ENCODE measurements around the gene L3MBTL4.

L3MBTL4 gene

GRCh38 chr18:6023551-6023950 is 391.2 kb downstream of the L3MBTL4 start:
- DNase-seq: no peak

GRCh38 chr18:6022845-6023244 is 391.9 kb downstream of the L3MBTL4 start:
- no peak for DNase-seq

- DNase-seq: no peak
Measured at GRCh38 chr18:6022074-6022444, 392.7 kb downstream of the L3MBTL4 start.

GRCh38 chr18:6021306-6022073 is 393.2 kb downstream of the L3MBTL4 start:
- no peak for DNase-seq

GRCh38 chr18:6018671-6019070 is 396.0 kb downstream of the L3MBTL4 start:
- DNase-seq: no peak

GRCh38 chr18:6017171-6017570 is 397.5 kb downstream of the L3MBTL4 start:
- DNase-seq: no peak

GRCh38 chr18:6015364-6015763 is 399.3 kb downstream of the L3MBTL4 start:
- no peak for DNase-seq

GRCh38 chr18:6013171-6013810 is 401.4 kb downstream of the L3MBTL4 start:
- DNase-seq: no peak

- DNase-seq: no peak
Measured at GRCh38 chr18:6010921-6011320, 403.8 kb downstream of the L3MBTL4 start.

GRCh38 chr18:6010284-6010683 is 404.4 kb downstream of the L3MBTL4 start:
- no peak for DNase-seq

- DNase-seq: no peak
Measured at GRCh38 chr18:6009756-6010155, 405.0 kb downstream of the L3MBTL4 start.

- no peak for DNase-seq
Measured at GRCh38 chr18:6004683-6005082, 410.0 kb downstream of the L3MBTL4 start.

- no peak for DNase-seq
Measured at GRCh38 chr18:6004119-6004518, 410.6 kb downstream of the L3MBTL4 start.

GRCh38 chr18:6001867-6002266 is 412.8 kb downstream of the L3MBTL4 start:
- DNase-seq: no peak

GRCh38 chr18:5998907-5999306 is 415.8 kb downstream of the L3MBTL4 start:
- DNase-seq: no peak

GRCh38 chr18:5998166-5998881 is 416.4 kb downstream of the L3MBTL4 start:
- no peak for DNase-seq

- no peak for DNase-seq
Measured at GRCh38 chr18:5997361-5997760, 417.4 kb downstream of the L3MBTL4 start.

- DNase-seq: no peak
Measured at GRCh38 chr18:5995626-5996025, 419.1 kb downstream of the L3MBTL4 start.

- no peak for DNase-seq
Measured at GRCh38 chr18:5993938-5994337, 420.8 kb downstream of the L3MBTL4 start.

- no peak for DNase-seq
Measured at GRCh38 chr18:5992381-5992780, 422.3 kb downstream of the L3MBTL4 start.

GRCh38 chr18:5987249-5987648 is 427.5 kb downstream of the L3MBTL4 start:
- DNase-seq: no peak

GRCh38 chr18:5986257-5986931 is 428.3 kb downstream of the L3MBTL4 start:
- DNase-seq: no peak

- DNase-seq: no peak
Measured at GRCh38 chr18:5984245-5984644, 430.5 kb downstream of the L3MBTL4 start.
